ENCODE data around the gene TTLL6.
A peak's percentile ranks its signal among the peaks of the same experiment; 100 is the strongest.

Gene TTLL6

GRCh38 chr17:48769009-48769675, 47.9 kb downstream of the TTLL6 start:
- Histone ChIP-seq H3K4me1 (peaks cover 57% of the 10 kb centered on the region), H4K20me1 (no peaks in the 10 kb centered on the region), H3K4me2 (peak overlapping the region; percentile 75), H3K27ac (no peak overlapping the region), H3K36me3 (no peaks in the 10 kb centered on the region), H3K27me3 (no peaks in the 10 kb centered on the region), H3K9me3 (no peaks in the 10 kb centered on the region), H3K9ac (no peak overlapping the region), H3K4me3 (no peak overlapping the region)
- no peak for TF ChIP-seq Cebpa-rat (IDR thresholded peaks at IDR 0.05)

- peaks cover 39% of the 10 kb centered on the region for H3K4me1 ChIP-seq
- H3K4me3 ChIP-seq, result no peak overlapping the region
- no peak overlapping the region for H3K4me2 ChIP-seq
- no peak overlapping the region for H3K27ac ChIP-seq
- no peaks in the 10 kb centered on the region for H3K9me3 ChIP-seq
- no peaks in the 10 kb centered on the region for H4K20me1 ChIP-seq
- no peak for TF ChIP-seq Cebpa-rat (IDR thresholded peaks at IDR 0.05)
- H3K27me3 ChIP-seq, result no peaks in the 10 kb centered on the region
- H3K9ac ChIP-seq, result no peak overlapping the region
- no peaks in the 10 kb centered on the region for H3K36me3 ChIP-seq
These were observed 49.7 kb downstream of the TTLL6 start for GRCh38 chr17:48767263-48767774.

GRCh38 chr17:48761114-48761513, 55.9 kb downstream of the TTLL6 start:
- Histone ChIP-seq H3K36me3 (no peaks in the 10 kb centered on the region), H3K27me3 (peaks cover 40% of the 10 kb centered on the region), H3K4me2 (no peak overlapping the region), H3K9ac (no peak overlapping the region), H4K20me1 (peaks cover 16% of the 10 kb centered on the region; the same call in 1 of the 2 replicates), H3K9me3 (no peaks in the 10 kb centered on the region), H3K27ac (no peak overlapping the region), H3K4me3 (no peak overlapping the region), H3K4me1 (no peaks in the 10 kb centered on the region; the same call in 1 of the 2 replicates)
- no peak for TF ChIP-seq Cebpa-rat (IDR thresholded peaks at IDR 0.05)

GRCh38 chr17:48760411-48760810, 56.6 kb downstream of the TTLL6 start:
- Histone ChIP-seq H3K27me3 (peaks cover 47% of the 10 kb centered on the region), H3K36me3 (no peaks in the 10 kb centered on the region), H3K9me3 (no peaks in the 10 kb centered on the region), H3K4me1 (no peaks in the 10 kb centered on the region; the same call in 1 of the 2 replicates), H3K9ac (no peak overlapping the region), H3K4me3 (no peak overlapping the region), H4K20me1 (peaks cover 23% of the 10 kb centered on the region; the same call in 1 of the 2 replicates), H3K27ac (no peak overlapping the region), H3K4me2 (no peak overlapping the region)
- TF ChIP-seq Cebpa-rat (IDR thresholded peaks at IDR 0.05), result no peak

GRCh38 chr17:48759288-48759687, 57.7 kb downstream of the TTLL6 start:
- H4K20me1 ChIP-seq, result peaks cover 34% of the 10 kb centered on the region
- H3K36me3 ChIP-seq, result no peaks in the 10 kb centered on the region
- no peak for TF ChIP-seq Cebpa-rat (IDR thresholded peaks at IDR 0.05)
- H3K4me1 ChIP-seq, result no peaks in the 10 kb centered on the region; the same call in 1 of the 2 replicates
- H3K27me3 ChIP-seq, result peaks cover 58% of the 10 kb centered on the region
- no peak overlapping the region for H3K9ac ChIP-seq
- no peak overlapping the region for H3K27ac ChIP-seq
- H3K4me2 ChIP-seq, result no peak overlapping the region
- no peak overlapping the region for H3K4me3 ChIP-seq
- H3K9me3 ChIP-seq, result no peaks in the 10 kb centered on the region; the same call in 1 of the 2 replicates

- Histone ChIP-seq H3K9me3 (no peaks in the 10 kb centered on the region; the same call in 1 of the 2 replicates), H3K9ac (no peak overlapping the region), H4K20me1 (peaks cover 52% of the 10 kb centered on the region), H3K4me3 (no peak overlapping the region), H3K4me2 (no peak overlapping the region), H3K4me1 (no peaks in the 10 kb centered on the region; the same call in 1 of the 2 replicates), H3K36me3 (no peaks in the 10 kb centered on the region), H3K27me3 (peaks cover 76% of the 10 kb centered on the region), H3K27ac (no peak overlapping the region)
- no peak for TF ChIP-seq Cebpa-rat (IDR thresholded peaks at IDR 0.05)
These were observed 59.5 kb downstream of the TTLL6 start for GRCh38 chr17:48757524-48757961.

- TF ChIP-seq Cebpa-rat (IDR thresholded peaks at IDR 0.05), result no peak
- Histone ChIP-seq H3K4me2 (no peak overlapping the region), H3K36me3 (no peaks in the 10 kb centered on the region), H3K27ac (no peak overlapping the region), H3K27me3 (peaks cover 79% of the 10 kb centered on the region), H4K20me1 (peaks cover 59% of the 10 kb centered on the region), H3K9me3 (no peaks in the 10 kb centered on the region; the same call in 1 of the 2 replicates), H3K9ac (no peak overlapping the region), H3K4me3 (no peak overlapping the region), H3K4me1 (no peaks in the 10 kb centered on the region; the same call in 1 of the 2 replicates)
These were observed 60.2 kb downstream of the TTLL6 start for GRCh38 chr17:48756830-48757251.

GRCh38 chr17:48755356-48755755, 61.7 kb downstream of the TTLL6 start:
- H3K4me3 ChIP-seq, result no peak overlapping the region
- H3K27ac ChIP-seq, result no peak overlapping the region
- H4K20me1 ChIP-seq, result peaks cover 73% of the 10 kb centered on the region
- H3K27me3 ChIP-seq, result peaks cover 85% of the 10 kb centered on the region
- no peaks in the 10 kb centered on the region; the same call in 1 of the 2 replicates for H3K9me3 ChIP-seq
- no peaks in the 10 kb centered on the region for H3K36me3 ChIP-seq
- no peaks in the 10 kb centered on the region; the same call in 1 of the 2 replicates for H3K4me1 ChIP-seq
- H3K4me2 ChIP-seq, result no peak overlapping the region
- TF ChIP-seq Cebpa-rat (IDR thresholded peaks at IDR 0.05), result no peak
- H3K9ac ChIP-seq, result no peak overlapping the region

- TF ChIP-seq Cebpa-rat (IDR thresholded peaks at IDR 0.05), result no peak
- H3K4me1 ChIP-seq, result no peaks in the 10 kb centered on the region; the same call in 1 of the 2 replicates
- no peak overlapping the region for H3K9ac ChIP-seq
- no peaks in the 10 kb centered on the region for H3K36me3 ChIP-seq
- H4K20me1 ChIP-seq, result peaks cover 80% of the 10 kb centered on the region
- H3K4me3 ChIP-seq, result no peak overlapping the region
- peaks cover 91% of the 10 kb centered on the region for H3K27me3 ChIP-seq
- H3K27ac ChIP-seq, result no peak overlapping the region
- H3K4me2 ChIP-seq, result no peak overlapping the region
- no peaks in the 10 kb centered on the region; the same call in 1 of the 2 replicates for H3K9me3 ChIP-seq
These were observed 62.3 kb downstream of the TTLL6 start for GRCh38 chr17:48754500-48755261.
